Karpas-422 (cell line): ENCODE results near the gene CTDP1. TPM values are rescaled to one million over a fixed set of nuclear protein-coding genes. Genes with fewer than 3 reads are reported as not detected.

Source experiments
- DNase-seq: peaks from one replicate; pipeline ENCODE4 v3.0.0-alpha.2; 2015
- H2AFZ ChIP-seq: fragments of 200-600 bp; sonication (generic); 2 replicates; pipeline ENCODE4 v1.6.1; 2014; ENCODE audit warnings: antibody characterized with exemption, low read length, mixed read lengths
- H3K27ac ChIP-seq: fragments of 200-600 bp; sonication (generic); 2 replicates; pipeline ENCODE4 v1.5.1; 2014; ENCODE audit warnings: mild to moderate bottlenecking, low read length, moderate library complexity
- H3K27me3 ChIP-seq: fragments of 200-600 bp; sonication (generic); 2 replicates; pipeline ENCODE4 v1.6.1; 2014; ENCODE audit warnings: low read length, mixed read lengths
- H3K36me3 ChIP-seq: fragments of 200-600 bp; sonication (generic); 2 replicates; pipeline ENCODE4 v1.6.1; 2014; ENCODE audit warnings: low read length, mixed read lengths; ENCODE audit not compliant: insufficient read depth
- H3K4me1 ChIP-seq: fragments of 200-600 bp; sonication (generic); 2 replicates; pipeline ENCODE4 v1.6.1; 2014; ENCODE audit warnings: mild to moderate bottlenecking, low read length, mixed read lengths
- H3K4me2 ChIP-seq: fragments of 200-600 bp; sonication (generic); 2 replicates; pipeline ENCODE4 v1.6.1; 2014; ENCODE audit warnings: low read length, low read depth, mild to moderate bottlenecking; ENCODE audit not compliant: poor library complexity, severe bottlenecking
- H3K4me3 ChIP-seq: fragments of 200-600 bp; sonication (generic); 2 replicates; pipeline ENCODE4 v1.5.1; 2014; ENCODE audit warnings: mild to moderate bottlenecking, antibody characterized with exemption, low read length, mixed read lengths
- H3K79me2 ChIP-seq: fragments of 200-600 bp; sonication (generic); 2 replicates; pipeline ENCODE4 v1.6.1; 2014; ENCODE audit warnings: mild to moderate bottlenecking, low read length, mixed read lengths
- H3K9ac ChIP-seq: fragments of 200-600 bp; sonication (generic); 2 replicates; pipeline ENCODE4 v1.6.0; 2014; ENCODE audit warnings: low read length
- H3K9me2 ChIP-seq: fragments of 200-600 bp; sonication (generic), shearing (Covaris generic); replicated peaks from 2 replicates; pipeline ENCODE4 v1.6.0; 2014; ENCODE audit warnings: mild to moderate bottlenecking, low read length, moderate library complexity; ENCODE audit not compliant: insufficient read depth
- H3K9me3 ChIP-seq: fragments of 300-700, 200-600 bp; sonication (generic); 2 replicates; pipeline ENCODE4 v1.6.1; 2014; ENCODE audit warnings: low read length, mixed read lengths
- H4K20me1 ChIP-seq: fragments of 200-600 bp; sonication (generic); 2 replicates; pipeline ENCODE4 v1.6.1; 2014; ENCODE audit warnings: mild to moderate bottlenecking, antibody characterized with exemption, low read length, low read depth; ENCODE audit not compliant: insufficient read depth
- total RNA-seq: library from RNA; depleted of rRNA; stranded (reverse); fragments of >200 nt; shearing (Covaris generic); gene quantifications from 2 replicates; pipeline ENCODE4 v1.2.3, GENCODE V29; 2014; ENCODE audit warnings: low replicate concordance

The CTDP1 gene
- total RNA-seq, 1 experiment from 2014 or later: 14.1 TPM

GRCh38 chr18:79733135-79733701 lies 53.6 kb downstream of the CTDP1 start:
- Histone ChIP-seq H3K79me2 (peaks cover 6% of the 10 kb centered on the region; the same call in 1 of the 2 replicates), H4K20me1 (peaks cover 12% of the 10 kb centered on the region), H3K36me3 (peaks cover 42% of the 10 kb centered on the region), H2AFZ (no peak overlapping the region), H3K27ac (no peak overlapping the region), H3K4me3 (no peak overlapping the region), H3K9me3 (peaks cover 10% of the 10 kb centered on the region; the same call in 1 of the 2 replicates), H3K27me3 (no peaks in the 10 kb centered on the region), H3K9me2 (no peaks in the 10 kb centered on the region), H3K9ac (no peak overlapping the region), H3K4me1 (no peaks in the 10 kb centered on the region), H3K4me2 (no peak overlapping the region)
- no peak for DNase-seq

- no peaks in the 10 kb centered on the region for H3K4me1 ChIP-seq
- H4K20me1 ChIP-seq: peaks cover 12% of the 10 kb centered on the region
- peaks cover 6% of the 10 kb centered on the region; the same call in 1 of the 2 replicates for H3K79me2 ChIP-seq
- H3K27ac ChIP-seq: no peak overlapping the region
- H3K9me3 ChIP-seq: peaks cover 10% of the 10 kb centered on the region; the same call in 1 of the 2 replicates
- H3K9me2 ChIP-seq: no peaks in the 10 kb centered on the region
- DNase-seq: no peak
- H3K4me3 ChIP-seq: no peak overlapping the region
- H2AFZ ChIP-seq: no peak overlapping the region
- no peak overlapping the region for H3K4me2 ChIP-seq
- H3K36me3 ChIP-seq: peaks cover 33% of the 10 kb centered on the region
- no peak overlapping the region for H3K9ac ChIP-seq
- no peaks in the 10 kb centered on the region for H3K27me3 ChIP-seq
These were observed 54.6 kb downstream of the CTDP1 start for GRCh38 chr18:79733986-79734770.

DNA sequence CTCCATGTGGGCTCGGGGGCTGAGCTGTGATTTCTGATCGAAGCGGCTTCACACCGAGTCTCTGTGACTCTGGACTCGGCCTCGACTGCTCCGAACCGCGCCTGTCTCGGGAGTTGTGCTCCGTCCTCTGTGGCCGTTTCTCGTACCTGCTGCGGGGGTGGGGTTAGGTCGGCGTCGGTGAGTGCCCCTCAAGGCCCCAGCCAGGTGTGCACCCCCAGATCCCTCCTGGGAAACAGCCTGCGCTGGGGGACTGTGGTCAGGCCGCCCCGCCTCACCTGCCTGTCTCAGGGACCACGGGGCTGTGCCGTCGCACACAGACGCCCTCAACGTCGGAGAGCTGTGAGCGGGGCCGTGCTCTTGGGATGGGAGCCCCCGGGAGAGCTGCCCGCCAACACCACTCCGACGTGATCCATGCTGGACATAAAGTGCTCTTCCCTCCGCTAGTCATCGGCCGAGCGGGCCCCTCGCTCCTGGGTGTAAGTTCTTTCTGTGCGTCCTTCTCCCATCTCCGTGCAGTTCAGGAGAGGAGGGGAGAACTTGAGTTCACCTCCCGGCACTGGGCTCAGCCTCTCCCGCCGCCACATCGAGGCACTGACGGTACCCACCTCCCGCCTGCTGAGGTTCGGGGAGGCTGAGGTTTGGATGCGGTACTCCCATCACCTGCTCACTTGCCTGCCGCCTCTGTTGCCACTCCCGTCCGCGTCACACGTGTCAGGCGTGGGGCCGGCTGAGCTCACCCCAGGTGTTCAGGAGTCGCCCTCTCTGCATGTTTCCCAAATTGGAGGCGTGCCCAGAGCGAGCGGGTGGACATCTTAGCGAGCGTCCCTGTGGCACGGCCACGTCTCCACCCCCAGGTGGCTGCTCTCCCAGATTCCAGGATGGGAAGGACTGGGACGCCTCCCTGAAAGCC lies 55.7 kb downstream of the CTDP1 start:
- no peaks in the 10 kb centered on the region for H3K9me2 ChIP-seq
- H3K27me3 ChIP-seq: no peaks in the 10 kb centered on the region
- H3K27ac ChIP-seq: no peak overlapping the region
- H3K9me3 ChIP-seq: peaks cover 4% of the 10 kb centered on the region; the same call in 1 of the 2 replicates
- peaks cover 23% of the 10 kb centered on the region for H3K36me3 ChIP-seq
- peaks cover 6% of the 10 kb centered on the region; the same call in 1 of the 2 replicates for H3K79me2 ChIP-seq
- H2AFZ ChIP-seq: no peak overlapping the region
- H4K20me1 ChIP-seq: peaks cover 12% of the 10 kb centered on the region
- no peak overlapping the region for H3K4me2 ChIP-seq
- no peak for DNase-seq
- no peak overlapping the region for H3K9ac ChIP-seq
- H3K4me3 ChIP-seq: no peak overlapping the region
- no peaks in the 10 kb centered on the region for H3K4me1 ChIP-seq

DNA sequence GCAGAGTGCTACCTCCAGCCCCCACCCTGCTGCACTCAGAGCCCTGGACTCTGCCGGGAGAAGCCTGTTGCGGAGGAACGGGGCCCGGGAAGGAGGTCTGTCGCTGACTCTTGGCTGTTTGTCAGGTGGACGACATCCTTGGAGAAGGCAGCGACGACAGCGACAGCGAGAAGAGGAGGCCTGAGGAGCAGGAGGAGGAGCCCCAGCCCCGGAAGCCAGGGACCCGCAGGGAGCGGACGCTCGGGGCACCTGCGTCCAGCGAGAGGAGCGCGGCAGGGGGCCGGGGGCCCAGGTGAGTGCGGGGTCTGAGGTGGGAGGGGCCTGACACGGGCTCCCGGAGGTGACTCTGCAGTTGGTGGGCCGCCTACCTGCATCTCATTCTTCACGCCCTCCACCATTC lies 56.6 kb downstream of the CTDP1 start:
- no peak overlapping the region for H3K4me2 ChIP-seq
- H3K9ac ChIP-seq: no peak overlapping the region
- H3K9me2 ChIP-seq: no peaks in the 10 kb centered on the region
- no peak for DNase-seq
- H3K4me3 ChIP-seq: no peak overlapping the region
- H3K27me3 ChIP-seq: no peaks in the 10 kb centered on the region
- H3K4me1 ChIP-seq: no peaks in the 10 kb centered on the region
- H2AFZ ChIP-seq: no peak overlapping the region
- H3K27ac ChIP-seq: no peak overlapping the region
- H3K9me3 ChIP-seq: peaks cover 4% of the 10 kb centered on the region; the same call in 1 of the 2 replicates
- 0 out of 2 replicates have a peak, but pooled peaks cover 6% of the 10 kb centered on the region for H3K79me2 ChIP-seq
- peaks cover 15% of the 10 kb centered on the region for H3K36me3 ChIP-seq
- H4K20me1 ChIP-seq: peaks cover 12% of the 10 kb centered on the region

DNA sequence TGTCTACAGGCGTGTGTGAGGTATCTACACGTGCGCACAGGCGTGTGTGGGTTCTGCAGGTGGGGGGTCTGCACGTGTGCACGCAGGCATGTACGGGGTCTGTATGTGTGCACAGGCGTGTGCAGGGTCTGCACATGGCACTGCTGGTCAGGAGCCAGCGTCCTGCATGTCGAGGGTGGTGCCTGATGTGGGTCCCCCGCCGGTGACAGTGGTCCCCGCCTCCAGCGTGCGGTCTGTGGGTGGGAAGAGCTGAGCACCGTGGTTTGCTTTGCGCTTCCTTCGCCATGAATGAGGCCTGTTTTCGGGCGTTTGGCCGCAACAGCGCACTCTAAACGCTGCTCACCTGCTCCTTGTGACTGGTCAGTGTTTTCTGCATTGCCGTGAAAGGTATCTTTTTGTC lies 57.2 kb downstream of the CTDP1 start:
- Histone ChIP-seq H3K27me3 (no peaks in the 10 kb centered on the region), H3K4me1 (no peaks in the 10 kb centered on the region), H3K4me3 (no peak overlapping the region), H3K9me2 (no peaks in the 10 kb centered on the region), H3K79me2 (0 out of 2 replicates have a peak, but pooled peaks cover 3% of the 10 kb centered on the region), H3K4me2 (no peak overlapping the region), H2AFZ (no peak overlapping the region), H3K27ac (no peak overlapping the region), H4K20me1 (peaks cover 12% of the 10 kb centered on the region), H3K36me3 (peaks cover 9% of the 10 kb centered on the region), H3K9me3 (peaks cover 1% of the 10 kb centered on the region; the same call in 1 of the 2 replicates), H3K9ac (no peak overlapping the region)
- no peak for DNase-seq

DNA sequence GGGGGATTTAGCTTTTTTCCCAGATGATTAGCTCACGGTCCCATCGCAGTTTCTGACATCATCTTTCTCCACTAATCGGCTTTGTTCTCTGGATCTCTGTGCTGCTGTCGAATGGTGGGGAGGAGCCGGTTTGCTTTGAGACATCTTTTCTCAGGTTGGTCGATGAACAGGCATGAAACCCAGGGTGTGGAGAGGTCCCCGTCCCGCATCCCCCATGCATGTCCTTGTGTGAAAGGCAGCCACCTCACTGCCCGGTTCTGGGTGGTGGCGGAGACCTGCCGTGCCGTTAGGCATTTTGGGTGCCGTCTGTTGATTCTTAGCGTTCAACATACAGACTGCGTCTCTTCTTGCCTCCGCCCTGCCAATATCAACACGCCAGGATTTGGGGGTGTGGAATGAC lies 57.8 kb downstream of the CTDP1 start:
- H3K4me3 ChIP-seq: no peak overlapping the region
- no peaks in the 10 kb centered on the region for H3K27me3 ChIP-seq
- H2AFZ ChIP-seq: no peak overlapping the region
- no peaks in the 10 kb centered on the region for H3K9me2 ChIP-seq
- H3K27ac ChIP-seq: no peak overlapping the region
- H3K9ac ChIP-seq: no peak overlapping the region
- H3K9me3 ChIP-seq: no peaks in the 10 kb centered on the region
- H4K20me1 ChIP-seq: peaks cover 12% of the 10 kb centered on the region
- H3K79me2 ChIP-seq: 0 out of 2 replicates have a peak, but pooled peaks cover 2% of the 10 kb centered on the region
- DNase-seq: no peak
- no peak overlapping the region for H3K4me2 ChIP-seq
- H3K4me1 ChIP-seq: no peaks in the 10 kb centered on the region
- H3K36me3 ChIP-seq: peaks cover 5% of the 10 kb centered on the region; the same call in 1 of the 2 replicates

DNA sequence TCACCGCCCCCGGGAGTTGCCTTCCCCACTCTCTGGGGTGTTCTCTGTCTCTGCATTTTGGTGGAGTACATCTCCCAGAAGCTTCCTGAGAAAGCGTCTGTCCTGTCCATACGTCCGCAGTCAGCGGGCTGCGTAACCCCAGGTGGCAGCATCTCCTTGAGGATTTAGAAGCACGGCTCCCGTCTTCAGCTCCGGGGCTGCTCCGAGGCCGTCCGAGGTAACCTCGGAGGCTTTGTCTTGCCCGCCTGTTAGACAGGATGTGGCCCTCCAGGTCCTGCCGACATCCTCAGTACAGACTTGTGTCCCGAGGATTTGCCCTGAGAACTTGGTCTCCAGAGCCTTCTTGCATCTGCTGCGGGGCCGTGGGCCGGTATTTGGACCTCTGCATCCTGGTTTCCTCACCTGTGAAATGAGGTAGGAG lies 58.4 kb downstream of the CTDP1 start:
- Histone ChIP-seq H3K27me3 (no peaks in the 10 kb centered on the region), H3K27ac (no peak overlapping the region), H3K4me1 (no peaks in the 10 kb centered on the region), H3K79me2 (no peaks in the 10 kb centered on the region), H3K9me2 (no peaks in the 10 kb centered on the region), H3K4me2 (no peak overlapping the region), H2AFZ (no peak overlapping the region), H3K36me3 (peaks cover 3% of the 10 kb centered on the region; the same call in 1 of the 2 replicates), H3K9me3 (no peaks in the 10 kb centered on the region), H3K9ac (no peak overlapping the region), H4K20me1 (peaks cover 12% of the 10 kb centered on the region), H3K4me3 (no peak overlapping the region)
- no peak for DNase-seq
